Smooth muscle cell (in vitro differentiated cells): ENCODE data around the gene IRAK2. TPM values are rescaled to one million over a fixed set of nuclear protein-coding genes. Genes with fewer than 3 reads are reported as not detected.
A peak's percentile ranks its signal among the peaks of the same experiment; 100 is the strongest.

Experiments
- DNase-seq: peaks from one replicate; lab custom pipeline; 2025; ENCODE audit not compliant: unreplicated experiment; lab: John Stamatoyannopoulos, UW
- H2AFZ ChIP-seq: fragments of 200-600 bp; sonication (generic); 2 replicates; pipeline ENCODE4 v1.6.0; 2016; ENCODE audit warnings: antibody characterized with exemption, low read depth, mild to moderate bottlenecking
- H3F3A ChIP-seq: fragments of 200-600 bp; sonication (generic); 2 replicates; pipeline ENCODE4 v1.6.0; 2017; ENCODE audit warnings: antibody characterized with exemption, low read depth
- H3K27ac ChIP-seq: fragments of 200-600 bp; sonication (generic); 2 replicates; pipeline ENCODE4 v1.5.1; 2016; ENCODE audit warnings: low read depth, mild to moderate bottlenecking
- H3K27me3 ChIP-seq: fragments of 200-600 bp; sonication (generic); 2 replicates; pipeline ENCODE4 v1.6.1; 2016; ENCODE audit warnings: low read depth, mild to moderate bottlenecking
- H3K36me3 ChIP-seq: fragments of 200-600 bp; sonication (generic); 2 replicates; pipeline ENCODE4 v1.5.1; 2016; ENCODE audit warnings: low read depth
- H3K4me1 ChIP-seq: fragments of 200-600 bp; sonication (generic); 2 replicates; pipeline ENCODE4 v1.5.1; 2016; ENCODE audit warnings: low read depth
- H3K4me2 ChIP-seq: fragments of 200-600 bp; sonication (generic); 2 replicates; pipeline ENCODE4 v1.6.0; 2016; ENCODE audit warnings: mild to moderate bottlenecking
- H3K4me3 ChIP-seq: fragments of 200-600 bp; sonication (generic); 2 replicates; pipeline ENCODE4 v1.5.1; 2016; ENCODE audit warnings: mild to moderate bottlenecking
- H3K79me2 ChIP-seq: fragments of 200-600 bp; sonication (generic); 2 replicates; pipeline ENCODE4 v1.6.0; 2016; ENCODE audit warnings: low read depth, mild to moderate bottlenecking
- H3K9ac ChIP-seq: fragments of 200-600 bp; sonication (generic); 2 replicates; pipeline ENCODE4 v1.6.0; 2016; ENCODE audit warnings: low read depth
- H3K9me3 ChIP-seq: fragments of 200-600 bp; sonication (generic); replicated peaks from 2 replicates; pipeline ENCODE4 v1.5.1; 2016; ENCODE audit warnings: low read depth
- H4K20me1 ChIP-seq: fragments of 200-600 bp; sonication (generic); 2 replicates; pipeline ENCODE4 v1.6.0; 2016; ENCODE audit warnings: low read depth
- CTCF ChIP-seq: fragments of 200-600 bp; sonication (generic); IDR thresholded peaks from 2 replicates; pipeline ENCODE4 v1.5.1; 2017; ENCODE audit warnings: borderline replicate concordance, mild to moderate bottlenecking, antibody characterized with exemption; ENCODE audit not compliant: insufficient read depth, poor library complexity, severe bottlenecking
- WGBS: methylation state at CpG from one replicate; pipeline ENCODE4 v1.1.7; 2016; ENCODE audit warnings: low lambda C conversion rate; 5-methylcytosine and 5-hydroxymethylcytosine counted together
- polyA plus RNA-seq: library from polyadenylated mRNA; unstranded; fragments of >200 nt; fragmentation: Nextera tagmentation; extraction: Ambion mirVana; gene quantifications from 2 replicates; pipeline ENCODE4 v1.2.1, GENCODE V29; 2016
- total RNA-seq: library from RNA; depleted of rRNA; stranded (reverse); fragments of >200 nt; gene quantifications from 2 replicates; pipeline ENCODE4 v1.2.3, GENCODE V29; 2014

IRAK2 gene
- total RNA-seq (1.9 and 3.4 TPM in 2 replicates), polyA plus RNA-seq (2.8 and 3.3 TPM in 2 replicates)

DNA sequence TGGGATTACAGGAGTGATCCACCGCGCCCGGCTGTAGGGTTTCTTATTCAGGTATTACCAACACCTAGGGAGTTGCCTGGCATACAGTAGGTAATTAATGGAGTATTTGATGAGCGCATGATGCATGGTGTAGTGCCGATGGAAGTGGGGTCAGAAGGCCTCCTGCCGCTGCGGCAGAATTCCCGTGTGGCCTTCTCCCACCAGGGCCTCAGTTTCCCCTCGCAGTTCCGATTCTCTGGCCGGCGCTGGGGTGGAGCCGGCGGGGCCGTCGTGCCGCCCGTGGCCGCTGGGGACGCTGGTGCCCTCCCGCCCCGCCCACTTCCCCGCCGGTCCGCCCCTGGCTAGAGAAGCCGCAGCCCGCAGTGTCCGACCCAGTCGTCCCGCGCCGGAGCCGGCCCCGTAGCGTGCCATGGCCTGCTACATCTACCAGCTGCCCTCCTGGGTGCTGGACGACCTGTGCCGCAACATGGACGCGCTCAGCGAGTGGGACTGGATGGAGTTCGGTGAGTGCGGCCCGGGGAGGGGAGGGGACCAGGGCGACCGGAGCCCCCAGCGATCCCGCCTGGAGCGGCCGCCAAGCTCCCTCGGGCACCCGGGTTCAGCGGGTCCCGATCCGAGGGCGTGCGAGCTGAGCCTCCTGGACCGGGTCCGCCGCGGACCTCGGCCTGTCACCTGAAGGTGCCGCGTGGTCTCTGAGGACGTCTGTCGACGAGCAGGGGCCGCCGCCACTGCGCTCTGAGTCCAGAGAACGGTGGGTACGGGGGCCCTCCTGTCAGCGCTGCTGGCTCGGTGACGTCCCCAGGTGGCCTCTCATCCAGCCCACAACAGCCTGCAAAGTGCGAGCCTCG lies at the start of gene IRAK2:
TSS of gene IRAK2 (plus strand) at position 374 of the 848 bp plus-strand sequence. CDS start at position 410, 36 bp downstream.
- peak; percentile 39 for DNase-seq
- TF ChIP-seq CTCF = peak; percentile 64
- WGBS = 7% methylated on average over 57 of the region's 76 CpGs
- H3K36me3 ChIP-seq = no peaks in the 10 kb centered on the region
- H3K27me3 ChIP-seq = no peaks in the 10 kb centered on the region
- peak within 1 kb of the TSS; percentile 95 for H2AFZ ChIP-seq
- H3K4me3 ChIP-seq = peak within 1 kb of the TSS; percentile 69
- H3K4me1 ChIP-seq = no peaks in the 10 kb centered on the region
- H3F3A ChIP-seq = peaks cover 4% of the 10 kb centered on the region
- H4K20me1 ChIP-seq = no peaks in the 10 kb centered on the region
- peak within 1 kb of the TSS; percentile 95 for H3K4me2 ChIP-seq
- no peak within 1 kb of the TSS for H3K27ac ChIP-seq
- no peaks in the 10 kb centered on the region for H3K79me2 ChIP-seq
- H3K9ac ChIP-seq = peak within 1 kb of the TSS; percentile 68
- no peaks in the 10 kb centered on the region for H3K9me3 ChIP-seq

DNA sequence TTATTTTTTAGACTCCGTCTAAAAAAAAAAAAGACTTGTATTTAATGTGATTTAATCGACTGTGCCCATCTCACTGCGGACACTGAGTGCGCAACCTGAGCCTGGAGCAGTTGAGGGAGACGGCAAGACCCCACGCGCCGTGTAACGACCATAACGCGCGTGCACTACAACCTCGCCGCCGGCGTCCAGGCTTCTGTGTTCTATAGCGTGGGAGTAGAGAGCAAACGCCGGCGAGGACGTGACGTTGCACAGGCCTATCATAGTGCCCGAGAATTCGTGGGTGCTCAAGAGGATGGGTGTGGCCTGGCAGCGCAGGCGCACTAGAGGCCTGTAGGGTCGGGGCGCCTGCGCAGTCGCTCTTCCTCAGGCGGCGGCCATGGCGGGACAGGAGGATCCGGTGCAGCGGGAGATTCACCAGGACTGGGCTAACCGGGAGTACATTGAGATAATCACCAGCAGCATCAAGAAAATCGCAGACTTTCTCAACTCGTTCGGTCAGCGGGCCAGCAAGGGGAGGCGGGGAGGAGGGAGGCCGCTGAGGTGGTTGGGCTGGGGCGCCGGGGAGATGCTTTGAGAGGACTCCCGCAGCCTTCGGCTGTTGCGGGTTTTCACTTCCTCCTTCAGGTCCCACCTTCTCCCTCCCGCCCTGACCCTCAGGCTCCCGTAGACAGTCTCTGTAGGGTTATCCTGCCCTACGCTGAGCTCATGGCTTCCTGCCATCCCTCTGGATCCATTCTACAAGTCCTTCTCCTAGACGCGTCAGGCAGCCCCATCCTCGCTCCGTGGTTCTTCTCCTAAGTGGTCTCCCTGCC lies 49.2 kb upstream of the IRAK2 start, which contains the start of gene BRK1:
TSS of gene BRK1 (plus strand) at position 350 of the 812 bp plus-strand sequence. CDS start at position 377, 27 bp downstream.
- Histone ChIP-seq H3K27me3 (no peaks in the 10 kb centered on the region), H3K4me1 (peaks cover 8% of the 10 kb centered on the region), H3F3A (no peaks in the 10 kb centered on the region), H3K36me3 (no peaks in the 10 kb centered on the region), H3K79me2 (peaks cover 50% of the 10 kb centered on the region), H3K4me3 (peak within 1 kb of the TSS; percentile 79), H3K9me3 (no peaks in the 10 kb centered on the region), H3K27ac (peak within 1 kb of the TSS; percentile 79), H2AFZ (peak within 1 kb of the TSS; percentile 83), H4K20me1 (peaks cover 40% of the 10 kb centered on the region), H3K4me2 (peak within 1 kb of the TSS; percentile 83), H3K9ac (peak within 1 kb of the TSS; percentile 77)
- WGBS = 2% methylated on average over 51 of the region's 54 CpGs
- DNase-seq = peak; percentile 69
- TF ChIP-seq CTCF = no peak

GRCh38 chr3:10116138-10116460 lies 48.6 kb upstream of the IRAK2 start:
- peak overlapping the region; percentile 83 for H3K4me2 ChIP-seq
- peaks cover 56% of the 10 kb centered on the region for H3K79me2 ChIP-seq
- WGBS = 3% methylated on average over 10 of the region's 10 CpGs
- peak overlapping the region; percentile 79 for H3K4me3 ChIP-seq
- H3K9ac ChIP-seq = peak overlapping the region; percentile 77
- TF ChIP-seq CTCF = no peak
- peak overlapping the region; percentile 79 for H3K27ac ChIP-seq
- H3F3A ChIP-seq = no peaks in the 10 kb centered on the region
- H3K27me3 ChIP-seq = no peaks in the 10 kb centered on the region
- peaks cover 8% of the 10 kb centered on the region for H3K4me1 ChIP-seq
- H4K20me1 ChIP-seq = peaks cover 46% of the 10 kb centered on the region
- H3K9me3 ChIP-seq = no peaks in the 10 kb centered on the region
- H3K36me3 ChIP-seq = no peaks in the 10 kb centered on the region
- DNase-seq = no peak
- peak overlapping the region; percentile 56 for H2AFZ ChIP-seq
